H9 (cell line): ENCODE measurements around the gene ANKDD1B. TPM values are rescaled to one million over a fixed set of nuclear protein-coding genes. Genes with fewer than 3 reads are reported as not detected.

Experiments
- DNase-seq: peaks from one replicate; pipeline ENCODE4 v3.0.0-alpha.2; 2017
- H2AFZ ChIP-seq: one replicate; pipeline ENCODE4 v1.6.1; 2013; ENCODE audit warnings: mild to moderate bottlenecking, low read length, control low read depth, moderate library complexity
- H2AK5ac ChIP-seq: 2 replicates; pipeline ENCODE4 v1.6.1; 2013; ENCODE audit warnings: low read length, control low read depth, mixed read lengths; ENCODE audit not compliant: insufficient read length
- H2BK120ac ChIP-seq: one replicate; pipeline ENCODE4 v1.6.1; 2013; ENCODE audit warnings: low read depth, mild to moderate bottlenecking, low read length, control low read depth, inconsistent platforms; ENCODE audit not compliant: poor library complexity, severe bottlenecking
- H2BK12ac ChIP-seq: 2 replicates; pipeline ENCODE4 v1.6.1; 2013; ENCODE audit warnings: low read length, control low read depth, mixed read lengths, low read depth; ENCODE audit not compliant: insufficient read length
- H2BK15ac ChIP-seq: 2 replicates; pipeline ENCODE4 v1.6.1; 2013; ENCODE audit warnings: low read depth, low read length, control low read depth
- H2BK20ac ChIP-seq: one replicate; pipeline ENCODE4 v1.6.1; 2013; ENCODE audit warnings: low read depth, mild to moderate bottlenecking, low read length, control low read depth, inconsistent platforms; ENCODE audit not compliant: poor library complexity, severe bottlenecking
- H2BK5ac ChIP-seq: 2 replicates; pipeline ENCODE4 v1.6.1; 2013; ENCODE audit warnings: low read length, control low read depth, mixed read lengths; ENCODE audit not compliant: insufficient read length
- H3K14ac ChIP-seq: 2 replicates; pipeline ENCODE4 v1.6.1; 2013; ENCODE audit warnings: low read length, control low read depth; ENCODE audit not compliant: insufficient read depth
- H3K18ac ChIP-seq: 2 replicates; pipeline ENCODE4 v1.6.1; 2013; ENCODE audit warnings: low read depth, mild to moderate bottlenecking, mixed read lengths, low read length, control low read depth; ENCODE audit not compliant: insufficient read length
- H3K23ac ChIP-seq: 2 replicates; pipeline ENCODE4 v1.6.1; 2013; ENCODE audit warnings: low read length, control low read depth, mixed read lengths, low read depth; ENCODE audit not compliant: insufficient read length
- H3K23me2 ChIP-seq: 2 replicates; pipeline ENCODE4 v1.6.1; 2013; ENCODE audit warnings: low read depth, mild to moderate bottlenecking, mixed read lengths, low read length, control low read depth; ENCODE audit not compliant: insufficient read length, poor library complexity, severe bottlenecking
- H3K27ac ChIP-seq: 2 replicates; pipeline ENCODE4 v1.5.1; 2013; ENCODE audit warnings: low read length, control low read depth, mixed read lengths, low read depth; ENCODE audit not compliant: insufficient read length
- H3K27me3 ChIP-seq: 2 replicates; pipeline ENCODE4 v1.6.1; 2013; ENCODE audit warnings: low read length, control low read depth, inconsistent platforms; ENCODE audit not compliant: insufficient read depth
- H3K4ac ChIP-seq: 2 replicates; pipeline ENCODE4 v1.6.1; 2013; ENCODE audit warnings: low read depth, mild to moderate bottlenecking, control low read depth, inconsistent platforms, low read length, moderate library complexity
- H3K4me1 ChIP-seq: 2 replicates; pipeline ENCODE4 v1.6.1; 2013; ENCODE audit warnings: low read length, control low read depth, inconsistent platforms; ENCODE audit not compliant: insufficient read depth
- H3K4me2 ChIP-seq: 2 replicates; pipeline ENCODE4 v1.6.1; 2013; ENCODE audit warnings: low read length, control low read depth, mixed read lengths; ENCODE audit not compliant: insufficient read length, insufficient read depth
- H3K56ac ChIP-seq: 2 replicates; pipeline ENCODE4 v1.6.1; 2013; ENCODE audit warnings: low read depth, mild to moderate bottlenecking, mixed read lengths, low read length, control low read depth; ENCODE audit not compliant: insufficient read length
- H3K79me1 ChIP-seq: 2 replicates; pipeline ENCODE4 v1.6.1; 2013; ENCODE audit warnings: low read depth, mild to moderate bottlenecking, moderate library complexity, low read length, control low read depth, inconsistent platforms; ENCODE audit not compliant: insufficient read depth, poor library complexity, severe bottlenecking
- H3K79me2 ChIP-seq: 2 replicates; pipeline ENCODE4 v1.6.1; 2013; ENCODE audit warnings: low read length, control low read depth, inconsistent platforms; ENCODE audit not compliant: insufficient read depth
- H3K9ac ChIP-seq: 2 replicates; pipeline ENCODE4 v1.6.1; 2013; ENCODE audit warnings: low read length, control low read depth, mixed read lengths; ENCODE audit not compliant: insufficient read length; ENCODE audit errors: extremely low read depth
- H3K9me3 ChIP-seq: one replicate; pipeline ENCODE4 v1.6.1; 2013; ENCODE audit warnings: low read depth, low read length, inconsistent platforms; ENCODE audit not compliant: control insufficient read depth
- H3T11ph ChIP-seq: one replicate; pipeline ENCODE4 v1.6.1; 2013; ENCODE audit warnings: mild to moderate bottlenecking, low read length, control low read depth, inconsistent platforms
- H4K20me1 ChIP-seq: one replicate; pipeline ENCODE4 v1.6.1; 2013; ENCODE audit not compliant: control insufficient read depth, insufficient read length, insufficient read depth
- H4K5ac ChIP-seq: 2 replicates; pipeline ENCODE4 v1.6.1; 2013; ENCODE audit warnings: low read depth, mild to moderate bottlenecking, mixed read lengths, low read length, control low read depth; ENCODE audit not compliant: insufficient read length
- H4K8ac ChIP-seq: replicated peaks from 2 replicates; pipeline ENCODE4 v1.6.1; 2013; ENCODE audit warnings: low read length, control low read depth, mixed read lengths, low read depth; ENCODE audit not compliant: insufficient read length
- H4K91ac ChIP-seq: 2 replicates; pipeline ENCODE4 v1.6.1; 2013; ENCODE audit warnings: low read depth, mild to moderate bottlenecking, moderate library complexity, mixed read lengths, low read length, control low read depth; ENCODE audit not compliant: insufficient read length
- H3K27ac Mint-ChIP-seq, 3 experiments: 2 replicates in 2 of 3; 3 replicates in 1 of 3; pipeline ENCODE4 v1.8.0; 2020 to 2021; ENCODE audit warnings: mixed read lengths in 3 of 3, mild to moderate bottlenecking in 1 of 3, moderate library complexity in 1 of 3
- H3K27me3 Mint-ChIP-seq: 2 replicates; pipeline ENCODE4 v1.8.0; 2021; ENCODE audit warnings: low read depth, mild to moderate bottlenecking, moderate library complexity, mixed read lengths
- H3K36me3 Mint-ChIP-seq, 3 experiments: 2 replicates in 2 of 3; 3 replicates in 1 of 3; pipeline ENCODE4 v1.8.0; 2020 to 2021; ENCODE audit warnings: low read depth in 3 of 3, mixed read lengths in 3 of 3; ENCODE audit not compliant: insufficient read depth in 1 of 3
- H3K4me1 Mint-ChIP-seq, 2 experiments: 2 replicates each; pipeline ENCODE4 v1.8.0; 2020; ENCODE audit warnings: mixed read lengths in 2 of 2
- H3K4me3 Mint-ChIP-seq, 2 experiments: 2 replicates in 1 of 2; 3 replicates in 1 of 2; pipeline ENCODE4 v1.8.0; 2020 to 2021; ENCODE audit warnings: mild to moderate bottlenecking in 2 of 2, mixed read lengths in 2 of 2, moderate library complexity in 1 of 2
- H3K9me3 Mint-ChIP-seq, 2 experiments: 2 replicates in 1 of 2; 3 replicates in 1 of 2; pipeline ENCODE4 v1.8.0; 2020; ENCODE audit warnings: mild to moderate bottlenecking in 2 of 2, mixed read lengths in 2 of 2, moderate library complexity in 1 of 2
- WGBS: extraction: QIAGEN DNeasy Blood & Tissue Kit; methylation state at CpG from one replicate; pipeline ENCODE4 v1.1.7; 2013; ENCODE audit warnings: missing lambda C conversion rate, low lambda C conversion rate, mixed read lengths; ENCODE audit not compliant: insufficient read length; ENCODE audit errors: extremely low coverage; 5-methylcytosine and 5-hydroxymethylcytosine counted together
- total RNA-seq: library from RNA; stranded (reverse); gene quantifications from 2 replicates; pipeline ENCODE4 v1.2.1, GENCODE V29; 2021
- TF ChIP-seq, protein P1 (sequence below): fragments of 200-600 bp; sonication (generic); conservative IDR thresholded peaks from 3 replicates; pipeline ENCODE4 v1.8.0; 2021; ENCODE audit warnings: antibody characterized with exemption, mild to moderate bottlenecking

ANKDD1B gene
- total RNA-seq, 1 experiment from 2014 or later = 0.33 TPM

DNA sequence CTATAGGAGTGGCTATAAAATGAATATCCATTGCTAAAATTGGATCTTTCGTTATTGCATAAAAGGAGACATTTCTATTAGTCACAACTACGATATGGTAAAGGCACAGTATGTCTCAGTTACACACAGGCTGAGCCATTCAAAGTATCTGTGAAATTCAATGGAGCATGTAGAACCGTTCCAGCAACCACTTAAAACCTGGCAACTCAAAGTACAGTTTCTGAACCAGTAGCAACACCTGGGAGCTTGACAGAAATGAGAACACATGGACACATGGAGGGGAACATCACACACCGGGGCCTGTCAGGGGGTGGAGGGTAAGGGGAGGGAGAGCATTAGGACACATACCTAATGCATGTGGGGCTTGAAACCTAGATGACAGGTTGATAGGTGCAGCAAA lies 90.6 kb downstream of the ANKDD1B start:
- no peak overlapping the region for H3K14ac ChIP-seq
- H3K23ac ChIP-seq = no peak overlapping the region
- H3K56ac ChIP-seq = no peak overlapping the region
- H3T11ph ChIP-seq = no peak overlapping the region
- no peak overlapping the region for H3K4me2 ChIP-seq
- no peaks in the 10 kb centered on the region for H3K79me1 ChIP-seq
- H4K91ac ChIP-seq = no peak overlapping the region
- no peak overlapping the region for H2AK5ac ChIP-seq
- no peak overlapping the region for H4K8ac ChIP-seq
- no peaks in the 10 kb centered on the region; the same call in 1 of the 2 replicates for H3K27me3 Mint-ChIP-seq
- no peaks in the 10 kb centered on the region for H3K27me3 ChIP-seq
- H3K4me1 Mint-ChIP-seq = no peaks in the 10 kb centered on the region
- no peak overlapping the region for H2BK15ac ChIP-seq
- no peaks in the 10 kb centered on the region for H4K20me1 ChIP-seq
- no peak overlapping the region for H2BK120ac ChIP-seq
- no peak overlapping the region for H2BK20ac ChIP-seq
- H3K23me2 ChIP-seq = no peaks in the 10 kb centered on the region
- no peaks in the 10 kb centered on the region for H3K9me3 ChIP-seq
- no peak overlapping the region for H4K5ac ChIP-seq
- WGBS = no CpG with 5 or more reads among the region's 4 CpGs
- no peak overlapping the region for H2AFZ ChIP-seq
- H3K27ac ChIP-seq = no peak overlapping the region
- TF ChIP-seq, protein P1, sequence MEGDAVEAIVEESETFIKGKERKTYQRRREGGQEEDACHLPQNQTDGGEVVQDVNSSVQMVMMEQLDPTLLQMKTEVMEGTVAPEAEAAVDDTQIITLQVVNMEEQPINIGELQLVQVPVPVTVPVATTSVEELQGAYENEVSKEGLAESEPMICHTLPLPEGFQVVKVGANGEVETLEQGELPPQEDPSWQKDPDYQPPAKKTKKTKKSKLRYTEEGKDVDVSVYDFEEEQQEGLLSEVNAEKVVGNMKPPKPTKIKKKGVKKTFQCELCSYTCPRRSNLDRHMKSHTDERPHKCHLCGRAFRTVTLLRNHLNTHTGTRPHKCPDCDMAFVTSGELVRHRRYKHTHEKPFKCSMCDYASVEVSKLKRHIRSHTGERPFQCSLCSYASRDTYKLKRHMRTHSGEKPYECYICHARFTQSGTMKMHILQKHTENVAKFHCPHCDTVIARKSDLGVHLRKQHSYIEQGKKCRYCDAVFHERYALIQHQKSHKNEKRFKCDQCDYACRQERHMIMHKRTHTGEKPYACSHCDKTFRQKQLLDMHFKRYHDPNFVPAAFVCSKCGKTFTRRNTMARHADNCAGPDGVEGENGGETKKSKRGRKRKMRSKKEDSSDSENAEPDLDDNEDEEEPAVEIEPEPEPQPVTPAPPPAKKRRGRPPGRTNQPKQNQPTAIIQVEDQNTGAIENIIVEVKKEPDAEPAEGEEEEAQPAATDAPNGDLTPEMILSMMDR = no peak
- H3K79me2 ChIP-seq = no peaks in the 10 kb centered on the region
- no peak overlapping the region for H3K27ac Mint-ChIP-seq
- DNase-seq = no peak
- no peak overlapping the region for H3K4me3 Mint-ChIP-seq
- H2BK5ac ChIP-seq = no peak overlapping the region
- H3K4ac ChIP-seq = no peak overlapping the region
- peaks cover 0 to 6% of the 10 kb centered on the region in 2 experiments; a peak in 1 of 5 replicates for H3K9me3 Mint-ChIP-seq
- H3K9ac ChIP-seq = no peak overlapping the region
- peaks cover 25 to 39% (median 34%) of the 10 kb centered on the region in 3 experiments for H3K36me3 Mint-ChIP-seq
- H3K4me1 ChIP-seq = no peaks in the 10 kb centered on the region
- H2BK12ac ChIP-seq = no peak overlapping the region
- no peak overlapping the region for H3K18ac ChIP-seq
